HT-29 (cell line): ENCODE results near the gene CWC27. TPM values are rescaled to one million over a fixed set of nuclear protein-coding genes. Genes with fewer than 3 reads are reported as not detected.

Experiments used
- DNase-seq: peaks from one replicate; pipeline ENCODE4 v3.0.0-alpha.2; 2015; ENCODE audit warnings: low spot score
- total RNA-seq: library from RNA; depleted of rRNA; stranded (reverse); fragments of >200 nt; shearing (Covaris generic); gene quantifications from 2 replicates; pipeline ENCODE4 v1.2.3, GENCODE V29; 2014; rRNA removed

The CWC27 gene, protein sequence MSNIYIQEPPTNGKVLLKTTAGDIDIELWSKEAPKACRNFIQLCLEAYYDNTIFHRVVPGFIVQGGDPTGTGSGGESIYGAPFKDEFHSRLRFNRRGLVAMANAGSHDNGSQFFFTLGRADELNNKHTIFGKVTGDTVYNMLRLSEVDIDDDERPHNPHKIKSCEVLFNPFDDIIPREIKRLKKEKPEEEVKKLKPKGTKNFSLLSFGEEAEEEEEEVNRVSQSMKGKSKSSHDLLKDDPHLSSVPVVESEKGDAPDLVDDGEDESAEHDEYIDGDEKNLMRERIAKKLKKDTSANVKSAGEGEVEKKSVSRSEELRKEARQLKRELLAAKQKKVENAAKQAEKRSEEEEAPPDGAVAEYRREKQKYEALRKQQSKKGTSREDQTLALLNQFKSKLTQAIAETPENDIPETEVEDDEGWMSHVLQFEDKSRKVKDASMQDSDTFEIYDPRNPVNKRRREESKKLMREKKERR
- 9.6 and 10.8 TPM in 2 replicates for total RNA-seq

DNA sequence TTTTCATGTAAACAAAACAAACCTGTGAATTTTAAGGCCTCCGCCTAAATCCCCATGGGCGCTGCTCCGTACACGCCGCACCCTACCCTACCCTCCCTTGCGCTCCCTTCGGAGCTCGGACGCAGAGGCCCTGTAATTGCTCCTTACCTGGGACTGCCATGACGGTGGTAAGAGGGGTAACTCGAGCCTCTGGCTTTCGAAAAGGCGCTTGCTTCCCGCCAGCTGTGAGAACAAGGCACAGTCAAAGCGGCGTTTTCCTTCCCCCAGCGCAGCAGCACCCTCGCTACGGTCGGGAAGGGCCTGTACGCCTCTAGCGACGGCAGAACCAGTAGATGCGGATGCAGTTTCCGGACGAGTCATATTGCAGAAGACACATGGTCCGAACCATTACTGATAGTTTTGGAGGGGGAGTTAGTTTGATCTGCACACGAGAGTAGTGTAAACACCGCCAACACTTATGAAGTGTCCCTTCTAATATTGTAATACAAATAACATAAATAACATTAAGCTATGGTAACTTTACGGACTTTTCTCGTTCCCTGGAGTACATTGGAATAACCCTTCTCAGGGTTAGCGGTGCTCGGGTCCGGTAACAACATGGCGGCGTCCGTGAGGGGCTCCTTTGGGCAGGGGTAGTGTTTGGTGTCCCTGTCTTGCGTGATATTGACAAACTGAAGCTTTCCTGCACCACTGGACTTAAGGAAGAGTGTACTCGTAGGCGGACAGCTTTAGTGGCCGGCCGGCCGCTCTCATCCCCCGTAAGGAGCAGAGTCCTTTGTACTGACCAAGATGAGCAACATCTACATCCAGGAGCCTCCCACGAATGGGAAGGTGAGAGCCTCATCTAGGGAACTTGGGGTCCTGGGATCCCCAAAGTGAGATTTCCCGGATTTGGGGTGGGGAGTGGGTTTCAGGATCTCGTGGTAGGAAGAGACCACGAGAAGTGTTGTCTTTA, at the start of gene CWC27, which contains the start of gene SREK1IP1:
Gene CWC27, plus strand, starts transcription at position 573 of the 955 bp plus-strand sequence. Its CDS starts 217 bp downstream, at position 790.
Gene SREK1IP1, minus strand, starts transcription at position 334 of the 955 bp plus-strand sequence. Its CDS starts 174 bp downstream, at position 160.
- peak; percentile 92 for DNase-seq

DNA sequence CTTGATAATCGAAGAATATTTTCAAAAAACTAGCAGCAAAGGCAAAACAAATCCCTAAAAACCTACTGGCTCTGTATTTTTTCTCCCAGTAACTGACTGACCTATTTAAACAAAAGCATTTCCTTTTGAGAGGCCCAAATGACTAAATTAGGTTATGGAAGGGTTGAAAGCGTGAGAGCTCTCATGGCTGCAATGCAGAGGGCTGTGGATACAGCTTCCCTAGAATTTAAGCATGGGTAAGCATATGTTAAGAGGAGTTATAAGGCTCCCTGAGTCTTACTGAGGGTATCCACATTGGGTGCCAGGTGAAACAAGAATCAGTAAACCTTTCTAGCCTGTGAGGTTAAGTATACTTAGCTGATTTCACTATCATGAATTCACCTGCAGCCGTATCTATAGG, 46.1 kb upstream of the CWC27 start:
- no peak for DNase-seq

GRCh38 chr5:64727150-64727549, 41.6 kb upstream of the CWC27 start:
- no peak for DNase-seq

DNA sequence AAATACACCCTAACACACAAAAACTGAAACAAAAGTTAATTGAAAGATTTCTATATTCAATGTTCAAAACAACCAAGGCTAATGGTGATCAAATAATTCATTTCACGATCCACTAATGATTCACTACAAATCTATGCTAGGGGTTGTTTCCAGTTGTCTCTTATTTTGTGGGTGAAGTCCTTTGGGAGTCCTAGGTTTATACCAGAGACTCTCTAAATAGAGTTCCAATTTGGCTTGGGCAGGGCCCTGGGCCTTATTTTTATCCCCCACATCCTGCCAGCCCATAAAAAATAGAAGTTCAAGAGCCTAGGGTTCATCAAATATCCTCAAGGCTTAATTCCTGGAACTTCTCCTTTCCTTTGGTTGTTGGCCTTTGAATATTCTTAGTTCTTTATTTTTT, 26.3 kb upstream of the CWC27 start:
- DNase-seq, result no peak

DNA sequence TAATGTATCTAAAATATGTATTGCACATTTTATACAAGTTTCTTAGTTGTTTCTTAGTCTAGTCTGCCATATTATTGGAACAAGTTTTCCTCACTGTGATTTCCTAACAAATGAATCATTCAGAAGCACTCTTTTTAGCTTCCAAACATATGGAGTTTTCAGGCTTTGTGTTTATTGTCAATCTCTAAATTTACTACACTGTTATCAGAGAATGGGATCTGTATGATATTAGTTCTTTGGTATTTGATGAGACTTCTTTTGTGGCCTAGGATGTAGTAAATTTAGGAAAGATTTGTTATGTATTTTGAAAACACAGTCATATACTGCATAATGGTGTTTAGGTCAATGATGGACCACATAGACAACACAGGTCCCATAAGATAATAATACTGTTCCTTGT, 25.9 kb upstream of the CWC27 start:
- DNase-seq, result no peak

DNA sequence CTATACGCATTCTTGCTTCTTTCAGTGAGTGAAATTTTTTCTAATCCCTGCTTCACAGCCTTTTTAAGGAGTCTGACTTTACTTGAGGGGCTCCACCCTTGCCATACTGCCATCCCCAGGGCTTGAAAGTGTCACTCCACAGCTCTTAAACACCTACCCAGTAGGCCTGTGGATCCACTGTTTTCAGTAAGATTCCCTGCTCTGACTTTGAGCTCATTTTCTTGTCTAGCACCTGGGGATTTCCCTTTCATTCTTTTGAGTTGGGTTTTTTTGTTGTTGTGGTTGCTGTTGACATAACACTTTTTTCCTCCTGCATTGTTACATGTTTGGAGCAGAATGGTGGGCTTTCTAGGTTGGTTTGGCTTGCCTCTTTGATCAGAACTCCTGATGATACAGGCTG, 23.8 kb upstream of the CWC27 start:
- no peak for DNase-seq

DNA sequence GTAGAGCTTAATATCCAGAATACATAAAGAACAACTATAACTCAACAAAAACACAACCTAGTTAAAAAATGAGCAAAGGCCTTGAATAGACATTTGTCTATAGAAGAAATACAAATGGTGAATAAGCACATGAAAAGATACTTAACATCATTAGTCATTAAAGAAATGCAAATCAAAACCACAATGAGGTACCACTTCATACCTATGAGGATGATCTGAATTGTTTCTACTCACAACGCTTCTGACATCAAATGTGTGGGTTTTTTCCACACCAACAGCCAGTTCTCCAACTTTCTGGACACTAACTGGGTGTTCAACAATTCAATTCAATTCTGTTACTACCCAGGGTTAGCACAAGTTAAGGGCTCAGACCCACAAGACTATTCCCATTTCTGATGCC, 22.3 kb upstream of the CWC27 start:
- no peak for DNase-seq

GRCh38 chr5:64749385-64749784, 19.3 kb upstream of the CWC27 start:
- DNase-seq, result no peak

DNA sequence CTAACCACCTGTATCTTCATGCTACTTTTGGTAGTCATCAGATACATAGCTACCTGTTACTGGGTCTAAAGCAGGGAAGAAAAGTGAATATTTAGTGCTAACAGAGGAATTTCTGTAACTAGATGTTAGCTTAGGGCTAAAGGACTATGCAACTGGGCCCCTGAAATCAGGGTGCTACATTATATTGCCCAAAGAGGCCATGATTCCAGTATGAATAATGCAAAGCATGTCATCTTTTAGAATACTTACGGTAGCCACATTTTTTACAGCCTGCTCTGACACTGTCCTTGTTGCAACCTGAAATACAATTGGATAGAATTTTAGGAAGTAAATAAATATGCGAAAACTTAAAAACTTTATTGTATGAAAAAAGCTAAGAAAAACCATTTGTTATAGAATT, 14.7 kb upstream of the CWC27 start:
- DNase-seq, result no peak

DNA sequence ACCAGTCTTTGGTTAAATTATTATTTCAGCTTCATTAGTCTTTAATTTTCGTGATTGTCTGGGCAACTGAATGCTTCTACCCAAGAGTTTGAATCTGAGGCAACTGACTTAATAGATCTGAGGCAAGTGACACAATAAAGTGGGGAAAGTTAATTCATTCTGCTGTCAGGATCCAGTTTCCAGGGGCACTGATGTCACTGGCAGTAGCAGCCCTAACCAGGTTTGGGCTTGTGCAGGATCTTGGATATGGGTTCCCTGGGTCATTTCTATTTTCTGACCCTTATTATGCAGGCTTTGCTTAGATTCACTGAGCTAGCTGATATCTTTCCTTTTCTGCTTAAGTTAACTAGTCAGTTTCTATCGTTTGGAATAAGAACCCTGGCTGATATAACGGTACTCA, 9.8 kb upstream of the CWC27 start:
- DNase-seq, result no peak

DNA sequence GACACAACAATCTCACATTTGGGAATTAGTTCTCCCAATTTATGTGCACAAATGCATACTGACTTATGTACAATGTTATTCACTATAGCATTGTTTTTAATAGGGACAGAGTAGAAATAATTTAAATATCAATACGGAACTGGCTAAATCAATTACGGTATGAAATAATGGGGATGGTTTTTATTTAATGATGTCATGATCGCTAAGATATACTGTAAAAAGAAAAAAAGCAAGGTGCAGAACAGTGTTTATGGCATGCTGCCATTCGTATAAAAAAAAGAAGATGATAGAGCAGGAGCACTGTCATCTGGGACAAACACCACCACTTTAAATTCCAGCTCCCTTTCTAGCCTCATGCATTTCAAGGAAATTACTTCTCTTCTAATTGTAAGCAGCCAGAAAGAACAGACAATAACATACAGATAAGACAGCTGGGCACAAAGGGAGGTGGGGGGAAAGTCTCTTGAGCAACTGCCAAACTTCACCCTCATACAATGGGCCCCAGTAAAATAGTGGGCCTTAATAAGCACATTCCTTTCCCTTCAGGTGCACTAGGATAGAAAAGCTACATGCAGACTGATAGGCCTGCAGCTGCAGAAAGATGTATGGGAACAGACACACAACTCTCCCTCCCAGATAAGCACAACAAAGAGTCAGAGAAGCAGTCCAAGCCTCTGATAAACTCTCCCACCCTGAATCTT, 8.6 kb upstream of the CWC27 start:
- DNase-seq, result no peak

DNA sequence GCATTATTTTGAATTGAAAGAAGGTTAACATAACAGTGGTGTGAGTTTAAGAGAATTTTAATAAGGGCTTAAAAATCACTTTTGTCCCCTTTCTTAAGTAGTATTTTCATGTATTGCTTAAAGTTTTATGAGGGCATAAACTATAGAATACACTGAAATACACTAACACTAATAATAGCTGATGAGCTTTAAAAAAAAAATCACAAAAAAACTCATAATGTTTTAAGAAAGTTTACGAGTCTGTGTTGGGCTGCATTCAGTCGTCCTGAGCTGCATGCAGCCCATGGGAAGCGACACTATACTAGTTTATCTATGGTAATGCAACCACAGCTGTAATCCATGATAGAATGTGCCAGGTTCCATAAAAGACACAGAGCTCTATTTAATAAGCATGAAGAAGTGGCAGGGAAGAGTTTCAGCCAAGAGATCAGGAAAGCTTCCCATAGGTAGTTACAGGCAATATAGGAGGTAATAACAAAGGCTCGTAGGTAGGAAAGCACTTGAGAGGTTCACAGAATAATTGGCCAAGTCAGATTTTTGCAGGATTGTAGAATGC, 4.7 kb upstream of the CWC27 start:
- no peak for DNase-seq

GRCh38 chr5:64765804-64766504, 2.8 kb upstream of the CWC27 start:
- DNase-seq, result no peak

GRCh38 chr5:64766941-64767340, 1.8 kb upstream of the CWC27 start:
- DNase-seq, result no peak

- DNase-seq, result no peak
These were observed 772 bp upstream of the CWC27 start for GRCh38 chr5:64767959-64768357.

- DNase-seq, result no peak
These were observed 1.1 kb downstream of the CWC27 start for GRCh38 chr5:64769855-64770254.

GRCh38 chr5:64771736-64772135, 3.0 kb downstream of the CWC27 start:
- no peak for DNase-seq

DNA sequence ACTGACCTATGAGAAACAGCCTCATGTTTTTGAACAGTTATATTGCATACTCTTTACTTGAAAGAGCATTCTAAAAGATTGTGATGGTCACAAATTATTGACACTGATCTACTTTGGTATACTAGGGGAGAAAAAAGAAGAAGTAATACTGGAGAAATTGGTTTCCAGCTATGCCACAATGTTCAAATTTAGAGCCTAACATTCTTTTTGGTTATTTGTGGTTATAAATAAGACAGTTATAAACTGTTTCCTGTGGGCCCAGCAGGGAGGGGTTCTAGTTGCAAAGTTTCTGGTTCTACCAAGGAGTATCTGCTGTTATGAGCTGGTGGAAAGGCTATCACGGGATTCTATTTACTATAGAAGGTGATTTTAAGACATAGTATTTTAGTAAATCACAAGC, 4.8 kb downstream of the CWC27 start:
- no peak for DNase-seq

GRCh38 chr5:64775291-64775690, 6.6 kb downstream of the CWC27 start:
- no peak for DNase-seq

DNA sequence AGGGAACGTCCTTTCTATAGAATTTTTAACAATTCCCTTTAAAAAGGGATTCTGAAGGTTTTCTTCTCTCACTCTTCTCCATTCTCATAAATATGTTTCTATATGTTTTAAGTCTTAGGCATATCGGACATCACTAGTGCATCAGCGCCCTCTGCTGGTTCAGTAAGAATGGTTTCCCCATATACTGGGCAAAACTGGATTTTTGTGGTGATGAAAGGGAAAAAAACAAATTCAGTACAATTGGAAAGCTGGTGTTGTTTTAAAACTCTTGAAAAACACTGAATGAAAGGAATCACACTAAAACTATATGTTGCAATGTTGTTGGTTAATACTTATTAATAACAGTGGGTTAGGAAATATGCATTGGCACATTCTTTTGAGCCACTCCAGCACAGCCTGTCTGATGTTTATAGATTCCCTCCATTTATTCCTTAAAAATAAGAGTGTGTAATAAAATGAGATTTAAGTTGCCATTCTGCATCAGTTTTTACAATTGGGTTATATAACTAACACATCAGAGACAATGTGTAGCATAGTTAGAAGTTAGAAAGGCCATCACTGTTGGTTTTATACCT, 15.8 kb downstream of the CWC27 start:
- DNase-seq, result peak; percentile 89
